ENCODE data around the gene BCORL1. TPM values are rescaled to one million over a fixed set of nuclear protein-coding genes. Genes with fewer than 3 reads are reported as not detected.
A peak's percentile ranks its signal among the peaks of the same experiment; 100 is the strongest.

The BCORL1 gene
- polyA plus RNA-seq, 4 donors: 17.2 to 21.4 (median 18.0) TPM

- no peak for DNase-seq (ENCODE audit: low read depth in 4 of 4, low spot score in 3 of 4)
Observed at GRCh38 chrX:129959493-129959832, 23.0 kb upstream of the BCORL1 start.

GRCh38 chrX:129961180-129962083, 21.0 kb upstream of the BCORL1 start:
- DNase-seq (ENCODE audit: low read depth in 4 of 4, low spot score in 3 of 4): peak in 1 of 4 donors; percentile 46

- DNase-seq (ENCODE audit: low read depth in 4 of 4, low spot score in 3 of 4): no peak
Observed at GRCh38 chrX:129963729-129964128, 18.7 kb upstream of the BCORL1 start.

GRCh38 chrX:129965166-129965565, 17.3 kb upstream of the BCORL1 start:
- no peak for DNase-seq (ENCODE audit: low read depth in 4 of 4, low spot score in 3 of 4)

- no peak for DNase-seq (ENCODE audit: low read depth in 4 of 4, low spot score in 3 of 4)
Observed at GRCh38 chrX:129968968-129969367, 13.5 kb upstream of the BCORL1 start.

- DNase-seq (ENCODE audit: low read depth in 4 of 4, low spot score in 3 of 4): no peak
Observed at GRCh38 chrX:129976441-129976840, 6.0 kb upstream of the BCORL1 start.

- DNase-seq (ENCODE audit: low read depth in 4 of 4, low spot score in 3 of 4): no peak
Observed at GRCh38 chrX:129979207-129979920, 3.1 kb upstream of the BCORL1 start.

GRCh38 chrX:129980001-129980401, 2.4 kb upstream of the BCORL1 start:
- no peak for DNase-seq (ENCODE audit: low read depth in 4 of 4, low spot score in 3 of 4)

- no peak for DNase-seq (ENCODE audit: low read depth in 4 of 4, low spot score in 3 of 4)
Observed at GRCh38 chrX:129980540-129981199, 1.8 kb upstream of the BCORL1 start.

GRCh38 chrX:129981200-129981553, 1.3 kb upstream of the BCORL1 start:
- no peak for DNase-seq (ENCODE audit: low read depth in 4 of 4, low spot score in 3 of 4)

- DNase-seq (ENCODE audit: low read depth in 4 of 4, low spot score in 3 of 4): no peak
Observed at GRCh38 chrX:129981752-129982299, 609 bp upstream of the BCORL1 start.

GRCh38 chrX:129983575-129984110, 1.2 kb downstream of the BCORL1 start:
- DNase-seq (ENCODE audit: low read depth in 4 of 4, low spot score in 3 of 4): no peak

GRCh38 chrX:129984111-129984958, 1.9 kb downstream of the BCORL1 start:
- DNase-seq (ENCODE audit: low read depth in 4 of 4, low spot score in 3 of 4): no peak

- no peak for DNase-seq (ENCODE audit: low read depth in 4 of 4, low spot score in 3 of 4)
Observed at GRCh38 chrX:129987871-129988270, 5.4 kb downstream of the BCORL1 start.

GRCh38 chrX:129992181-129992580, 9.7 kb downstream of the BCORL1 start:
- DNase-seq (ENCODE audit: low read depth in 4 of 4, low spot score in 3 of 4): no peak

GRCh38 chrX:129996120-129996519, 13.7 kb downstream of the BCORL1 start:
- no peak for DNase-seq (ENCODE audit: low read depth in 4 of 4, low spot score in 3 of 4)

GRCh38 chrX:129997086-129997485, 14.7 kb downstream of the BCORL1 start:
- no peak for DNase-seq (ENCODE audit: low read depth in 4 of 4, low spot score in 3 of 4)

GRCh38 chrX:129998021-129998420, 15.6 kb downstream of the BCORL1 start:
- DNase-seq (ENCODE audit: low read depth in 4 of 4, low spot score in 3 of 4): no peak

- no peak for DNase-seq (ENCODE audit: low read depth in 4 of 4, low spot score in 3 of 4)
Observed at GRCh38 chrX:130001893-130002292, 19.5 kb downstream of the BCORL1 start.

- no peak for DNase-seq (ENCODE audit: low read depth in 4 of 4, low spot score in 3 of 4)
Observed at GRCh38 chrX:130002541-130002940, 20.1 kb downstream of the BCORL1 start.

Measured in right renal pelvis (tissue), 4 donors.